Measurements from ENCODE around the gene CUX1. TPM values are rescaled to one million over a fixed set of nuclear protein-coding genes. Genes with fewer than 3 reads are reported as not detected.
"Not testable (repeated sequence)": the region's sequence is repeated elsewhere in the genome, so short reads cannot be mapped to it uniquely, and the experiment has no call there.

The CUX1 gene
- polyA plus RNA-seq, 1 donor: 101 TPM

DNA sequence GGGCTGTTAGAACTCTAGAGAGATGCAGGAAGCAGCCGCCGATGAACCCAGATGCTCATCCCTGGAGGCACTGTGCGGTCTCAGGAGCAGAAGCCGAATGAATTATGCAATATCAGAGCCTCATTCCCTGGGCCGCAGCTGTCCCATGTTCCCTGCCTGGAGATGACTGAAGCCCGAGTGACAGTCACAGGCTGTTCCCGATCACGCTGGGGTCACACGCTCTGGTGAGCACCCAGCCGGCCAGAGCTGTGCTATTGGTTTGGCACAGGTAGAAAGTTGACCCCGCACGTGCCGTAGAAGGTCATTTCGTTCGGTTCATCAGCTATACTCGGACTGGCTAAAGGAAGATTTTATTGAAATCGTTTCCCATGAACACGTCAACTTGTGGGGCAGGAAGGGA lies 328.7 kb downstream of the CUX1 start:
- no peak for DNase-seq

DNA sequence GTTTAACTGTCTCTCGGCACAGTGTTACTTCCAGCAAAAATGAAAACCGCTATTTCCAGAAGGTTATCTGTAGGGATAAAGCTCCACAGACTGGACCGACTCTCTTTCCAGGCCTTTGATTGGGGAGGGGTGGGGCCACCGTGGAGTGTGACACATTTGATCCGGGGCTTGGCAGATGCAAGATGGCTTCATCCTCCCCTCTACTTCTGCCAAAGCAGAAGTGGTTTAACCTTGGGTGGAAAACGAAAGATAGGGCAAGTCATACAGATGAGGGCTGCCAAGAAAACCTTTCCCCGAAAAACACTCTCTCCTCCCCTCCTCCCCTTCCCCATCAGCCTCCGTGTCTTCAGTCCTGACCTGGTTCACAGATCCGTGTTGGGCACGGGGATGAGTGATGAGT lies 329.6 kb downstream of the CUX1 start:
- DNase-seq: no peak

DNA sequence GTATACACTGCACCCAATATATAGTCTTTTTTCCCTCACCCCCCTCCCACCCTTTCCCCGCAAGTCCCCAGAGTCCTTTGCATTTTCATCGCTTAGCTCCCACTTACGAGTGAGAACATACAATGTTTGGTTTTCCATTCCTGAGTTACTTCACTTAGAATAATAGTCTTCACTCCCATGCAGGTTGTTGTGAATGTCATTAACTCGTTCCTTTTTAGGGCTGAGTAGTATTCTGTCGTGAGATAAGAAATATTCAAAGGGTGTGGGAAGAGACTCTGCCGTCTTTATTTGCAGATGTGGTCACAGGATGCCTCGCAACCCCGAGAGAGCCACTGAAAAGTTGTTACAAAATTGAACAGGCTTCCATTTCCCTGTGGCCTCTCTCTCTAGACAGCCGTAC lies 331.4 kb downstream of the CUX1 start:
- no peak for DNase-seq

DNA sequence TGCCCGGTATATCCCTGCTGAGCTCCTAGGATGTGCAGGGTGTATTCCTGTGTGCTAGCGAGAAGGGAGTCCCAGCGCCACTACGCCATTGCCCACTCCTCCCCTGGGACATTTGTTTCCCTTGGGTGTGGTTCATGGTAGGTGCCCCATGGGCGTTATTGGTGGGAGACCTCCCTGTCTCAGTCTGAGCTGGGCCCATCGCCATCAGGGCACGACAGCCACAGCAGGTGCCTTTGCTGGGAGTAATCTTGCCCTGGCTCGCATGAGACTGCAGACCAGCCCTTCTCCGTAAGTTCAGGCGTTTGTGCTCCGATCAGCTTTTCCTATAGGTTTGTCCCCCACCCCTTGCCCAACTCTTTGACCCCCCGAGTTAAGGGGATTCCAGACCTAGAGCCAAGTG lies 332.0 kb downstream of the CUX1 start:
- no peak for DNase-seq

DNA sequence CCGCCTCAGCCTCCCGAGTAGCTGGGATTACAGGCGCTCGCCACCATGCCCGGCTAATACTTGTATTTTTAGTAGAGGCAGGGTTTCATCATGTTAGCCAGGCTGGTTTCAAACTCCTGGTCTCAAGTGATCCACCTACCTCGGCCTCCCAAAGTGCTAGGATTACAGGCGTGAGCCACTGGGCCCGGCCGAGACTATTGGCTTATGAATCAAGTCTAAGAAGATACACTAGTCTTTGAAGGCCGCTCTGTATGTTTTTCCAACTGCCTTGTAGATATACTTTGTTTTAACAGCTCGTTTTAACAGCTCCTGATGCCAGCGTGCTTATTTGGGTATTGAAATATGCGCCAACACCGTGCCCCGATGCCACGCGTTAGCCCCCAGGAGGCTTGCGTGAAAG lies 332.8 kb downstream of the CUX1 start:
- DNase-seq: no peak

DNA sequence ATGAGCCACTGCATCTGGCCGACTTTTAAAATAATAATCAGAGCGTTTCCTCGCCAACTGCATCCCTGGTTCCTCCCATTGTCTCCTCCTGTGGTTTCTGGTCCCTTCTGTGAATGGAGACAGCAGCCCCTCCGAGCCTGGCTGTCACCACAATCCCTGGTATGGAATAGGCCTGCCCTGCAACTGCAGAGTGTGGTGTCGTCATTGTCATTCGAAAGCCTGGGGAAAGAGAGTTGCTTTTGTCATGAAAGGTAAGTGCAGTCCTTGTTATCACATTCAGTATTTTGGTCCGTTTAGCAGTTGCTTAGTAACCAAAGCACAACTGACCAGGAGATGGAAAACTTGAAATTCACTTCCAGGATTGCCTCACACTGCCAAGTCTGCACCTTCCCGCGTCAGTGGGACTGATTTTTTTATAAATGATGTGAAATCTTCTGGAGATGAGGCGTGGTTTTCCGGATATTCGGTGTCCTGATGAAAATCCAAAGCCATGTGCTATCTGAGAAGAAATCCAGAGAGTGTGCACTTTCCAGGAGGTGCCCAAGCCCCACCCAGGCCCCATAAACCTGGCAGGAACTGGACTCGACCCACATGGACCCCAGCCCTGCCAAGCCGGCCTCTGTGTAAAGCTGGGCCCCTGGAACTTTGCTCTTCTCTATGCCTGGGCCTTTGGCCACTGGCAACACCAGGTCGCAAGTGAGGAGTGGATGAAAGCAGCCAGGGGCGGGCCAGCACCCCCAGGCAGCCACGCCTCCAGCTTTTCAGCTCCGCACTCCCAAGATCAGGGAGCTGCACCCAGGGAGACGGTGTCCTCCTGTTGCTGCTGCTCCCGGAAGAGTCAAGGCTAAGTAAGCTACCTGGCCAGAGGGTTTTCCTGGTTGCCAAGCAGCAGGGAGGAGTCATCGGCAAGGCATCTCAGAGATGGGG lies 335.5 kb downstream of the CUX1 start:
- no peak for DNase-seq

DNA sequence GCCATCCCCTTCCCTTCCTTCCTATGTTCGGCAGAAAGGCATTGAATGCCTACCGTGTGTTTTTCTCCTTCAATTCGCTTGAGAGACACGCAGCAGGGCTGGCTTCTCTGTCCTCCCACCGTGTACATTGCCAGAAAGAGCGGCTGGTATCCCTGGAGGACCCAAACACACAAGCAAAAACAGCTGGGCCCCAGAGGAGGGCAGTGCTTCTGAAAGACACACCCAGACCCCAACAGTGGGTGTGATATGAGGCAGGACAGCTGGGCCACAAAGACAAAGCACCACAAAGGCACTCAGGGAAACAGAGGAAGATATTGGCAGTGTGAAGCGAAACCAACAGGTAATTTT lies 336.1 kb downstream of the CUX1 start:
- DNase-seq: no peak

DNA sequence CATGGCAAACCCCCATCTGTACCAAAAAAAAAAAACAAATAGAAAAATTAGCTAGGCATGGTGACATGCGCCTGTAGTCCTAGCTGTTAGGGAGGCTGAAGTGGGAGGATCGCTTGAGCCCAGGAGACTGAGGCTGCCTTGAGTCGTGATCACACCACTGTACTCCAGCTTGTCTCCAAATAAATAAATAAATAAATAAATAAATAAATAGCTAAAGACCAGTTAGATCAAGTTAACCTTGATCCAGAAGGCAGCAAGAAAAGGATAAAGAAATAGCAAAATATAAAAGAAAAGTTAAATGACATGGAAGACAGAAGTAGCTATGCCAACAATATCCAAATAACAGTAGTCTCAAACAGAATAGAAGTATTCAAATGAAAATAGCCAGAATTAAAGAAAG lies 337.0 kb downstream of the CUX1 start:
- no peak for DNase-seq

DNA sequence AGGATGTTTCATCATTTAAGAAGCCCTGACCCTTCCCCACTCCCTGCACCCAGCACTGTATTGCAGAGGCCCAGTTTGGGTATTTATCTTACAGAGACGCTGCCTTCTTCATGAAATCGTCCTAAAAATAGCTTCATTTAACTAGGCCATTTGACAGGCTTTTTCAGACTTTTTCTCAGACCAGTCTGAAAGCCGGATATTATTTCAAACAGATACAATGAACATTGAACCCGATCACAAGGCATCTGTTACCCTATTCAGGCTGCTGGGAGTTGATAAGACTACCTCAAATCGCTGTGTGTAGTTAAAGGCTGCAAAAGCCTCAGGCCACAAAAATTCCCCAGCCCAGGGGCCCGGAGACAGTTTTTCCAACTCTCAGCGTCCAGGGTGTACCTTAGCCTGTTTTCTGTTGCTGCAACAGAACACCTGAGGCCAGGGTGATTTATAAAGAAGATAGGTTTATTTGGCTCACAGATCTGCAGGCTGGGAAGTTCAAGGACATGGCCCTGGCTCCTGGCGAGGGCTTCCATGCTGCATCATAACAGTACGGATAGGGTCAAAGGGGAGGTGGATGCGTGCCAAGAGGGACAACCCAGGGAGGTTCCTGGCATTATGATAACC lies 338.5 kb downstream of the CUX1 start:
- no peak for DNase-seq

DNA sequence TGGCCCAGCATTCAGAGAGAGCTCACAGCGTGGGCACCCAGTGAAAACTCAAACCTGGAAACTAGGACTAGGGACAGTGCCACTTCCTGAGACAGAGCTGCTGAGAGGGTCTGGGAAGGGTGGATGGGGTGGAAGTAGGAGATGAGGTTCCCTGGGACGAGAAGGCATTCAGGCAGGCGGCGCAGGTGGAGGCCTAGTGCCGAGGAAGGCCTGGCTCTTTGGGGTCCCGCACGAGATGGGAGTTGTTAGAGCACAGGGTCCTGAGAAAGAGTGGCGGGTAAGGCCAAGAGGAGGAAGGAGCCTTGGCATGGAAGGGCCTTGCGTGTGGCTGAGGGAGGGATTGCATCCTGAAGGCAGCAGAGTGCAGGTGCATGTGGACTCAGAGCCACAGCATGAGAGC lies 339.4 kb downstream of the CUX1 start:
- no peak for DNase-seq

DNA sequence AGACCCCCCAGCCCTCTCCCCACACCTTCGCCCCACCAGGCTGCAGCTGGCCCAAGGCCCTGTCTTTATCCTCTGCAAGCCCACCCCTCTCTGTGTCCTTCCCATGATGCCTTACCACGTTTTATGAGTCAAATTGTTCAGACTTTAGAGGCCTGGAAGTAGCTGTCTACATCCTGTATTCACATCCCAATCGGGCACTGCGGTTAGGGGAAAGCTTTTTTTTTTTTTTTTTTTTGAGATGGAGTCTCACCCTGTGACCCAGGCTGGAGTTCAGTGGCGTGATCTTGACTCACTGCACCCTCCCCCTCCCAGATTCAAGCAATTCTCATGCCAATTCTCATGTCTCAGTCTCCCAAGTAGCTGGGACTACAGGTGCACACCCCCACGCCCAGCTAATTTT lies 347.7 kb downstream of the CUX1 start:
- DNase-seq: no peak

DNA sequence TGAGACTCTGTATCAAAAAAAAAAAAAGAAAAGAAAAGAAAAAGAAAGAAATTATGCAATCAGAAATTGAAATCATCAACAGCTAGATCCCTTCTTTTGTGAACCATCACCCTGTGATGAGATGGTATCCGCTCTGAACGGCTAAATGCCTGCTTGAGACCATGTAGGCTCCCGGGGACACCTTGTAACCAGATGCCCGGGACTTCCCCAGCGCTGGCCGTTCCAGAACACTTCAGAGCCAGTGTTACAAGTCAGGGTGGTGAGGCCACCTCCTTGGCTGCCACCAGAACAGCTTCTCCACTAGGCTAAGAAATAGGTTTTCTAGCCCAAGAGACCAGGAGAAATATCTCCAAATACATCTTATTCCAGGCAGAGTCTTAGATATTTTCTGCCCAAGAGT lies 349.8 kb downstream of the CUX1 start:
- DNase-seq: no peak

DNA sequence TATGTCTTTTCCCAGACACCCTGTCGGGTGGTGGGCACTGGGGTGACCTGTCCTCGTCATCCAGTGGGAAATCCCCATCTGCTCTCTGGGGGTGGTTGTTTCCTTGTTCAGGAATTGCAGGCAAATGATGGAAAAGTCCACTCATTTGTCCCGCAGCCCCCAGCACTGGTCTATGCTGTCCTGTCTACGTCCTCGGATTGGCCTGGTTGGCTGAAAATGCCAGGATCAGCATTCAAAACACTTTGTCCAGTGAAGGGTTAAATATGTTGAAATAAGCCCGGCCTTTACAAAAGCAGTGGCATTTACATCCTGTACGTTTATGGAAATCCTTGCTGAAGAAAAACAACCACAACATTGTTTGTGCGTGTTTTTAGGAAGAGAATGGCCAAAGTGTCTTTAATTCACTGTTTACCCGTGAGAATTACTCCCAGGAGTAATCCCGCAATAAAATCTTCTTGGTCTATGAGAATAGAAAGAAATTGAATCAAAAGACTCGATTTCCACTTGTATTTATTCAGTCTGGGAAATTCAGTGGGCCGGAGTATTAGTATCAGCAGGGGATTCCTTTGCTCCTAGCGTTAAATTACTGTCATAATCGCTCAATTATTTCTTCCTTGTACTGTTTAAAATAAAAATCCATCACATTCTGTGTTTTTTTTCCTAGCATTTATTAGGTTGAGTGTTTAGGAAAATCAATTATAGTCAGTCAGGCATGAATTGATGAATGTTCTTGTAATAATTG lies 352.4 kb downstream of the CUX1 start:
- DNase-seq: no peak

DNA sequence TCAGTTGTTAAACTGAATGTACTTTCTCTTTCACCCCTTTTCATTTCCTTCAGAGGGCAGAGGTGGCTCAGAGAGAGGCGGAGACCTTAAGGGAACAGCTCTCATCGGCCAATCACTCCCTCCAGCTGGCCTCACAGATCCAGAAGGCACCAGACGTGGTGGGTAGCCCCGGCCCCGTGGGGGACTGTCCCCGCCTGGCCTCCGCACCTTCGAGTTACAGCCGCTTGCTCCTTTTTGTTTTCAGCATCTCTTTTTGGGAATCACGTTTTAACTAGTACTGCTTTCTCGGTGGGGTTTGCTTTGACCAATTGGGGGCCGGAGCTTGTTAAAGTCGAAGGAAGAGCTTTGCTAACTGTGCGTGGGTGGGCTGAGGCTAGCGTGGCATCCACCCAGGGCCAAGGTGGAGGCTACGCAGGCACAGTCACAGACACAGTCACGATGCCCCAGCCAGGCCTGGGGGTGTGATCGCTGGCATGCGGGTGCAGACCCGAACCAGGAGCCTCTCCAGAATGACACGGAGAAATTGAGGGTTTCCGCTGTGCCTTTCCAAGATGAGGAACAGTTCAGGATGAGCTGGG lies 353.1 kb downstream of the CUX1 start:
- DNase-seq: peak; percentile 26

DNA sequence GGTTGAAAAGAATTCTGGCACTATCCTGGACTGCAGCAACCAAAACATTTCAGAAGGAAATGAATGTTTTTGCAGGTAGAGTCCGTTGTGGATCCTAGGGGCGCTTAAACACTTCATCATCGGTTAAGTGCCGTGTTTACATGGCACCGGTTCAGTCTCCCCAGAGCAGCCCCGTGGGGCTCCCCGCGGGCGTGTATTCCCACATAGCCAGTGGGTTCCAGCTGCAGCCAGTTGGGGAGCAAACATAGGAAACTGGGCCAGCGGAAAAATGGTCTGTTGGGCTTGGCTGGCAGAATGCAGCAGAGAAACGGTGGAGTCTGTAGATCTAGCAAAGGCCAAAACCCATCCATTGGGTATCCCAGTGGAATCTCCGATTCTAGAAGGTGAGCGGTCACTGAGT lies 356.2 kb downstream of the CUX1 start:
- DNase-seq: no peak

DNA sequence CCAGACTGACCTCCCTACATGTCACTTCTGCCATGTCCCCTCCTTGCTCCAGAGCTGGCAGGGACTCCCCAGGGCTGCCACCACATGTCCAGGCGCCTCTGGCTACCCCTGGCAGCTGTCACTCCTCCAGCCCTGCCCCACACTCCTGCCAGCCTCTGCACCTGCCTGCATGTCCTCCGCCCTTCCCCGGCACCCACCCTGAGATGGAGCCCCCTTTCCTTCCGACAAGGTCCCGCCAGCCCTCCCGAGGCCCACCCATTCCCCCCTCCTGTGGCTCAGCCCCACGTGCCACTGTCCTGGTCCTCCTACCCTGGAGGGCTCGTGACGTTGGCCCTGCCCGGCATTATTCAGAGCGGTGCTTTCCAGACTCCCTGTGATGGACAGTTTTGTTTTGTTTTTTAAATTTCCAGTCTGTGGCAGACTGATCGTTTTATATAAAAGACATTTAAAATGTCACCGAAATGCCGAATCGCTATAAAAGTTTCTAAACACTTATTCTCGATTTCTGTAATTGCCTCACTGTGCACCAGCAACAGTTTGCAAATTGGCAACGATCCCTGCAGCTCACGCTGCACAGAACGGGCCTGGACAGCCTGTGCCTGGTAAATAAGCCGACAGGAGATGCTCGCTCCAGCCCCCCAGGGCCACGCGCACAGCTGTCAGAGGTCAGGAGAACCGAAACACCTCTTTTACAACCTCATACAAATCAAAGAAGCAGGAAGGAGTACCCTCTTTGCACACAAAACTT lies 358.2 kb downstream of the CUX1 start:
- peak; percentile 14 for DNase-seq

DNA sequence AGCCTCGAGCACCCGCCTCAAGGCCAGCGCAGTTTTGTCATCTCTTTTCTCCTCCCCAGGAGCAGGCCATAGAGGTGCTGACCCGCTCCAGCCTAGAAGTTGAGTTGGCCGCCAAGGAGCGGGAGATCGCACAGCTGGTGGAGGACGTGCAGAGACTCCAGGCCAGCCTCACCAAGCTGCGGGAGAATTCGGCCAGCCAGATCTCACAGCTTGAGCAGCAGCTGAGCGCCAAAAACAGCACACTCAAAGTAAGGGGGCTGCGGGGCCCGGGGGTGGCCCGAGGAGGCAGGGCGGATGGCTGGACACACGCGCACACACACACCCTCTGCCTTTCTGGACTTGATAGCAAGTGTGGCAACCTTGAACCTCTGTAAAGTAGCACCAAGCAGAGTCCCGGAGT lies 361.0 kb downstream of the CUX1 start:
- DNase-seq: no peak

DNA sequence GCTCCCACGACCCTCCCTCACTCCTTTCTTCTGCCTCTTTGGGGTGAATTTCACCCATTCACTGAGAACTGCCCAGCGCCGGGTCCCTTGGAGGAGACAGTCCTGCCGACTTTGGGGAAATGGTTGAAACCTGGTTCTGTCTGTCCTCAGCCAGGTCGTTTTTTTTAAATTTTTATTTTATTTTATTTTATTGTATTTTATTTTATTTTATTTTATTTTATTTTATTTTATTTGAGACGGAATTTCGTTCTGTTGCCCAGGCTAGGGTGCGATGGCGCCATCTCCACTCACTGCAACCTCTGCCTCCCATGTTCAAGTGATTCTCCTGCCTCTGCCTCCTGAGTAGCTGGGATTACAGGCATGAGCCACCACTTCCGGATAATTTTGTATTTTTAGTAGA lies 363.3 kb downstream of the CUX1 start:
- DNase-seq: no peak

DNA sequence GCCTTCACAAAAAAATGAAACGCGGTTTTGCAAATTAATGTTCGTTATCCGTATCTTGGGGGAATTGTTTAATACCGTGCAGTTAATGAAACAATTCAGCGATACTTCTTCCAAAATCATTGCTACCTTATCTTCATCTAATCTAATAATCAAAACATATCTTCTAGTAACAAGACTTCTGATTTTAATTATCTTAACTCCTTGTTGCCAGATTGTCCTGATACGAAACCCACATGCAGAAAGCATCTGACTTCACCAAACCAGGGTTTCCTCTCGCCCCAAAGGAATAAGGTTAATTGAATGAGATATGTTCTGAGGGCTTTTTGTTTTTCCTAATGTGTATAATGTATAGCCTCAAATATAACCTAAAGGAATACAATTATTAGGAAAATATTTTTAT lies 364.1 kb downstream of the CUX1 start:
- DNase-seq: no peak

DNA sequence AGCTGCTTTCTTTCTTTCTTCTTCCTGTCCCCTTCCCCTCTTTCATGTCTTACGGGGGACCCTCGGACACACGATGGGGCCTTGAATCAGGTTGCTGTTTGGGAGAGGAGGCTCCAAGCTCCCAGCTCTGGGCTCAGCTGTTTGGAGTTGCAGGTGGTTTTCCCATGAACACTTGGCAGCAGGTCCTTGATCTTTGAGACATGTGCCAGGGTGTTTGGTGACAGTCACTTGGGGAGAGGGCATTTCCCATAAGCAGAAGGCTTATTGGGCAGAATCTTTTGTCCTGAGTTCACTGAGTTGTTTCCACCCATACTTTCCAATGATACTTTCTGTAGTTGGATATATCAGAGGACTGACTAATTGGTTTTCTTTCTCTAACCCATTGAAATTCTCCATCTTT lies 364.6 kb downstream of the CUX1 start:
- DNase-seq: no peak

DNA sequence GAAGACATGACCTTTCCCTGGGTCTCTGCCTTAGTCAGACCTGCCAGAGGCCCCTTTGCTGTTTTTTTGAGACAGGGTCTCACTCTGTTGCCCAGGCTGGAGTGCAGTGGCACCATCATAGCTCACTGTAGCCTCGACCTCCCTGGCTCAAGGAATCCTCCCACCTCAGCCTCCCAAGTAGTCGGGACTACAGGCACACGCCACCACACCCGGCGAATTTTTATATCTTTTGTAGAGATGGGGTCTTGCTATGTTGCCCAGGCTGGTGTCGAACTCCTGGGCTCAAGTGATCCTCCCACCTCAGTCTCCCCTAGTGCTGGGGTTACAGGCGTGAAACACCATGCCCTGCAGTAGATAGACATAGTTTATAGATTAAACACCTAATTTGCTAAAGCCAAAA lies 366.4 kb downstream of the CUX1 start:
- not testable (repeated sequence) for DNase-seq

DNA sequence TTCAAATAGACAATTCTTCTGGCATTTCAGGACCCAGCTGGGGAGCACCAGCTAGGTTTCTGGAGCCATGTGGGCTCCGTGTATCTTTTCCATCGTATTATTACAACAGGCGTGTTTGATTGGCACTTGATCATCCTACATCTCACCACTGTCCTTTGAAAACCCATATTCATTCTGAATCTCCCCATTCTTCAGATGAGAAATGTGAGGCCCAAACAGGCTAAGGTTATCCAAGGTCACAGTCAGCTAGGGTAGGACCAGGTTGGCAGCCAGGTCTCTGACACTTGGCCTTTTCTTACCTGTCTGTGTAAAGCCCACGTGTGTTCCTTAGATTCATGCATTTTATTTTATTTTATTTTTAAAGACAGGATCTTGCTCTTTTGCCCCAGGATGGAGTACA lies 366.9 kb downstream of the CUX1 start:
- no peak for DNase-seq

All from left kidney (tissue), 2 donors.